Fibroblast of lung (primary cell): ENCODE results near the gene COL9A3.

Experiments used
- CTCF ChIP-seq, 2 donors: IDR thresholded peaks in 1 of 2; conservative IDR thresholded peaks in 1 of 2; 1 replicate in 1 of 2; 2 replicates in 1 of 2; pipeline ENCODE4 v1.5.1; 2011 to 2012; ENCODE audit warnings: low read length in 2 of 2, control low read depth in 1 of 2, inconsistent platforms in 1 of 2, low read depth in 1 of 2, mild to moderate bottlenecking in 1 of 2
- EZH2 ChIP-seq: IDR thresholded peaks from 2 replicates; pipeline ENCODE4 v1.5.1; 2012; ENCODE audit warnings: low read length, control low read depth, mild to moderate bottlenecking; ENCODE audit errors: missing control alignments

- TF ChIP-seq CTCF (conservative IDR thresholded peaks at IDR 0.05 in 1 of 2, IDR thresholded peaks at IDR 0.05 in 1 of 2; ENCODE audit: low read depth in 1 of 2, low read length in 2 of 2) = no peak
- TF ChIP-seq EZH2 = no peak
Measured at GRCh38 chr20:62858058-62858830, 41.4 kb downstream of the COL9A3 start.
